ENCODE results near the gene TMEM147.

GRCh38 chr19:35498984-35499527, 46.4 kb upstream of the TMEM147 start:
- TF ChIP-seq, protein P1, sequence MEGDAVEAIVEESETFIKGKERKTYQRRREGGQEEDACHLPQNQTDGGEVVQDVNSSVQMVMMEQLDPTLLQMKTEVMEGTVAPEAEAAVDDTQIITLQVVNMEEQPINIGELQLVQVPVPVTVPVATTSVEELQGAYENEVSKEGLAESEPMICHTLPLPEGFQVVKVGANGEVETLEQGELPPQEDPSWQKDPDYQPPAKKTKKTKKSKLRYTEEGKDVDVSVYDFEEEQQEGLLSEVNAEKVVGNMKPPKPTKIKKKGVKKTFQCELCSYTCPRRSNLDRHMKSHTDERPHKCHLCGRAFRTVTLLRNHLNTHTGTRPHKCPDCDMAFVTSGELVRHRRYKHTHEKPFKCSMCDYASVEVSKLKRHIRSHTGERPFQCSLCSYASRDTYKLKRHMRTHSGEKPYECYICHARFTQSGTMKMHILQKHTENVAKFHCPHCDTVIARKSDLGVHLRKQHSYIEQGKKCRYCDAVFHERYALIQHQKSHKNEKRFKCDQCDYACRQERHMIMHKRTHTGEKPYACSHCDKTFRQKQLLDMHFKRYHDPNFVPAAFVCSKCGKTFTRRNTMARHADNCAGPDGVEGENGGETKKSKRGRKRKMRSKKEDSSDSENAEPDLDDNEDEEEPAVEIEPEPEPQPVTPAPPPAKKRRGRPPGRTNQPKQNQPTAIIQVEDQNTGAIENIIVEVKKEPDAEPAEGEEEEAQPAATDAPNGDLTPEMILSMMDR (IDR thresholded peaks at IDR 0.05): no peak
- no peak for TF ChIP-seq POLR2AphosphoS5 (IDR thresholded peaks at IDR 0.05; ENCODE audit: low read depth, low read length)
- TF ChIP-seq SIN3A (IDR thresholded peaks at IDR 0.05; ENCODE audit: borderline replicate concordance, insufficient read depth, low read depth, low read length): no peak
- no peak for TF ChIP-seq REST (IDR thresholded peaks at IDR 0.05; ENCODE audit: insufficient read depth in 1 of 2, low read depth in 2 of 2, low read length in 1 of 2)

Data from Panc1 (cell line).